Bronchial epithelial cell (primary cell): ENCODE measurements around the gene DENND1A. TPM values are rescaled to one million over a fixed set of nuclear protein-coding genes. Genes with fewer than 3 reads are reported as not detected.

Source experiments
- DNase-seq: peaks from one replicate; pipeline ENCODE4 v3.0.0-alpha.2; 2010; ENCODE audit warnings: low read depth
- FAIRE-seq: peaks from 2 replicates; lab custom pipeline; 2011; peaks lifted over from hg19 to GRCh38; lab: Jason Lieb, UNC
- H3K27me3 ChIP-seq: 2 replicates; pipeline ENCODE4 v1.5.1; 2011; ENCODE audit warnings: low read length; ENCODE audit not compliant: control insufficient read depth, insufficient read depth
- H3K36me3 ChIP-seq: 2 replicates; pipeline ENCODE4 v1.5.1; 2011; ENCODE audit warnings: low read length; ENCODE audit not compliant: control insufficient read depth, insufficient read depth
- H3K4me3 ChIP-seq: 2 replicates; pipeline ENCODE4 v1.5.1; 2011; ENCODE audit warnings: mild to moderate bottlenecking, low read depth, low read length, control low read depth
- total RNA-seq: library from RNA; depleted of rRNA; stranded (reverse); fragments of >200 nt; gene quantifications from 2 replicates; pipeline ENCODE4 v1.2.1, GENCODE V29; 2014
- TF ChIP-seq, protein P1 (sequence below): IDR thresholded peaks from 2 replicates; pipeline ENCODE4 v1.5.1; 2011; ENCODE audit warnings: mild to moderate bottlenecking, moderate library complexity, low read length, control low read depth, inconsistent platforms; ENCODE audit not compliant: insufficient read depth, severe bottlenecking

DENND1A gene
- total RNA-seq, 1 donor from 2014 or later, result 6.1 TPM

DNA sequence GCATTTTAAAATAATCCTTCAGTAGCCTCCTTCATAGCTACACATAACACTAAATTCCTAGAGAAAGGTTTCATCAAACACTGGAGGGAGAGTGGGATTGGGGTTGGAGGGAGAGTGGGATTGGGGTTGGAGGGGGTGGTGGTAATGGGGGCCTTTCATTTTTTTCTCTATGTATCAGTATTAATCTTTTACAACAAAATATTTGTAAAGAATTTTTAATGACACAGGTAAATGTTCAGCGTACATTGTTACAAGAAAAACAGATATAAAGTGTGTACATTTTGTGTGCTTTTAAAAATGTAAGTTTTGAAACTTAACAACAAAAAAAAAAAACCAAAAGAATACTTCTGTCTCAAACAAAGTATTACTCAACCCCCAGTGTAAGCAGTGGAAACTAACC, 266.4 kb downstream of the DENND1A start:
- Histone ChIP-seq H3K4me3 (no peak overlapping the region), H3K36me3 (no peaks in the 10 kb centered on the region), H3K27me3 (no peaks in the 10 kb centered on the region)
- TF ChIP-seq, protein P1, sequence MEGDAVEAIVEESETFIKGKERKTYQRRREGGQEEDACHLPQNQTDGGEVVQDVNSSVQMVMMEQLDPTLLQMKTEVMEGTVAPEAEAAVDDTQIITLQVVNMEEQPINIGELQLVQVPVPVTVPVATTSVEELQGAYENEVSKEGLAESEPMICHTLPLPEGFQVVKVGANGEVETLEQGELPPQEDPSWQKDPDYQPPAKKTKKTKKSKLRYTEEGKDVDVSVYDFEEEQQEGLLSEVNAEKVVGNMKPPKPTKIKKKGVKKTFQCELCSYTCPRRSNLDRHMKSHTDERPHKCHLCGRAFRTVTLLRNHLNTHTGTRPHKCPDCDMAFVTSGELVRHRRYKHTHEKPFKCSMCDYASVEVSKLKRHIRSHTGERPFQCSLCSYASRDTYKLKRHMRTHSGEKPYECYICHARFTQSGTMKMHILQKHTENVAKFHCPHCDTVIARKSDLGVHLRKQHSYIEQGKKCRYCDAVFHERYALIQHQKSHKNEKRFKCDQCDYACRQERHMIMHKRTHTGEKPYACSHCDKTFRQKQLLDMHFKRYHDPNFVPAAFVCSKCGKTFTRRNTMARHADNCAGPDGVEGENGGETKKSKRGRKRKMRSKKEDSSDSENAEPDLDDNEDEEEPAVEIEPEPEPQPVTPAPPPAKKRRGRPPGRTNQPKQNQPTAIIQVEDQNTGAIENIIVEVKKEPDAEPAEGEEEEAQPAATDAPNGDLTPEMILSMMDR, result no peak
- no peak for FAIRE-seq
- DNase-seq, result no peak

GRCh38 chr9:123662057-123662776, 267.7 kb downstream of the DENND1A start:
- H3K36me3 ChIP-seq, result no peaks in the 10 kb centered on the region
- no peak overlapping the region for H3K4me3 ChIP-seq
- DNase-seq, result no peak
- no peaks in the 10 kb centered on the region for H3K27me3 ChIP-seq
- TF ChIP-seq, protein P1, result no peak
- no peak for FAIRE-seq

DNA sequence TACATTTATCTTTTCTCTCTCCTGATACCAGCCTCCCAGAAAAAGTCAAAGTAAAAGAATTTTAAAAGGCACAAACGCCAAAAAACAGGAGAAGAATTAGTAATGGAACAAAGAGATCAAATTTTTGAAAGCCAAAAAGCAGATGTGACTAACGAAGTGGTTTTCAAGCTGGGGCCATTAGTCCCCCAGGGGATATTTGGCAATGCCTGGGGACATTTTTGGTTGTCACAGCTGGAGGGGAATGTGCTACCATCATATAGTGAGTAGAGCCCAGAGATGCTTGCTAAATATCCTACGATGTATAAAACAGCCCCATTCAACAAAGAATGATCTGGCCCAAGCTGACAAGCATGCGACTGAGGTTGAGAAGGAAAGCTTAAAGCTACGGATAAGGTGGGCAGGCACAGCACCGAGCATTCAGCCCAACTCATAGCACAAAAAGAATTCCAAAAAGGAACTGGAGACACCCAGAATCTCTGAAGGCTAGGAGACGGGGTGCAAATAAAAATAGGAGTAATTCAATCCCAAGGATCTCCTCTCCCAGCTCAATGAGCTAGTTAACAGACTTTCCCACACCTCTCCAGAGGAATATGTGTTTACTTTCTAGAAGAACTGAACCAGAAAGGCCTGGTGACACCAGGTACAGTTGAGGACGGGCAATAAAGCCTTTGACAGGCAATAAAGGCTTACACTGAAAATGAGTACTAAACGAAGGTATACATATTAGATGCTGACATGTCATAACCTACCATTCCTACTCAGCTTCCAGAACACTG, 269.0 kb downstream of the DENND1A start:
- no peak overlapping the region for H3K4me3 ChIP-seq
- H3K36me3 ChIP-seq, result no peaks in the 10 kb centered on the region
- no peaks in the 10 kb centered on the region for H3K27me3 ChIP-seq
- FAIRE-seq (no peak), DNase-seq (no peak)
- TF ChIP-seq, protein P1, result no peak

DNA sequence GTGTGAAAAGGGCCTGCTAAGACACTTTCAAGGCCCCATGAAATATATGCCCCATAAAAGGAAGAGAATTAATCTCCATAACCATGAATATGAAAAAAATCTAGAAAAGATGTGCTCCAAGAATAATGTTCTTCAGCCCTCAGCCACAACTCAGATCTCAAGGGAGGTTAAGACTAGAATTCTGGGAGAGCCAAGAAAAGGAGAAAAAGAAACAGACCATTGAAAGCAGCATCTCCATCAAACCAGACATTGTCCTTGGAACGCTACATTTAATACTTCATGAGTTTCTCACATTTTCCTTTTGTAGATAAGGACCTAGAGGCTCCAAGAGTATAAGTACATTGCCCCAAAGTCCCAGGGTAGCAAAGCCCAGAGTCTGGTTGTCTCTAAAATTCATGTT, 270.6 kb downstream of the DENND1A start:
- no peak for FAIRE-seq
- Histone ChIP-seq H3K36me3 (no peaks in the 10 kb centered on the region), H3K4me3 (no peak overlapping the region), H3K27me3 (no peaks in the 10 kb centered on the region)
- TF ChIP-seq, protein P1, result no peak
- DNase-seq, result no peak

DNA sequence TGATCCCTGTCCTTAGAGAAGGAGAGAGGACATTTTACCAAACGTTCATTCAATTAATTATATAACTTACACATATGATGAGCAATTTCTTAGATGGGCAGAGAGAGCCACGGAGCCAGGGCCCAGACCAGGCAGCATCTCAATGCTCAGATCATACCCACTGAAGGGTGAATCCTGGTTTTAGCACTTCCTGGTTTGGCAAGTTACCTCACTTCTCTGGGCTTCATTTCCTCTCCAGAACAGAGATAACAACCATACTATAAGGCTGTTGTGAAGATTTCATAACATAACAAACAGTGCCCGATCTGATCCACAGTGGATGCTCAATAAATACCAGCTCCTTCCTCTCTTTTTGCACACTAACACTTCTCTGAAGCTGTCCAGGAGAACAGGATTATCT, 271.1 kb downstream of the DENND1A start:
- no peak for FAIRE-seq
- DNase-seq, result no peak
- Histone ChIP-seq H3K27me3 (no peaks in the 10 kb centered on the region), H3K4me3 (no peak overlapping the region), H3K36me3 (no peaks in the 10 kb centered on the region)
- TF ChIP-seq, protein P1, result no peak
